ENCODE measurements around the gene LDB1. TPM values are rescaled to one million over a fixed set of nuclear protein-coding genes. Genes with fewer than 3 reads are reported as not detected.

The LDB1 gene
- total and polyA plus RNA-seq, 2 of the 13 experiments (the other 11 are each of a cell fraction or from before 2014, with no cell fraction given) = 17.2 to 45.5 TPM

GRCh38 chr10:102064868-102065560 is 55.2 kb downstream of the LDB1 start, which contains the start of gene HPS6 (continued):
- peak; percentile 54; the same call in 1 of the 2 replicates for TF ChIP-seq MLXIP (CRISPR knock-in tag; IDR thresholded peaks at IDR 0.05; ENCODE audit: borderline replicate concordance)
- 0 out of 2 replicates have a peak, but pooled peaks have one; percentile 58 for TF ChIP-seq BRF2 (CRISPR knock-in tag; IDR thresholded peaks at IDR 0.05)
- TF ChIP-seq ZNF501 (CRISPR knock-in tag; IDR thresholded peaks at IDR 0.05) = peak; percentile 67; the same call in 1 of the 2 replicates
- TF ChIP-seq ZNF792 (CRISPR knock-in tag; IDR thresholded peaks at IDR 0.05) = 0 out of 2 replicates have a peak, but pooled peaks have one; percentile 42
- TF ChIP-seq ELF3 (CRISPR knock-in tag; IDR thresholded peaks at IDR 0.05) = peak; percentile 53
- TF ChIP-seq ZNF605 (CRISPR knock-in tag; IDR thresholded peaks at IDR 0.05) = no peak
- TF ChIP-seq SRY (CRISPR knock-in tag; IDR thresholded peaks at IDR 0.05) = peak; percentile 78; the same call in 1 of the 2 replicates
- peak; percentile 25; the same call in 1 of the 2 replicates for TF ChIP-seq SMAD3 (CRISPR knock-in tag; IDR thresholded peaks at IDR 0.05)
- TF ChIP-seq ZBTB40 (IDR thresholded peaks at IDR 0.05) = no peak
- TF ChIP-seq ZBTB40 (CRISPR knock-in tag; IDR thresholded peaks at IDR 0.05) = peak; percentile 39; the same call in 1 of the 2 replicates
- TF ChIP-seq KDM4B (CRISPR knock-in tag; IDR thresholded peaks at IDR 0.05) = no peak
- peak; percentile 12; the same call in 1 of the 2 replicates for TF ChIP-seq TFE3 (CRISPR knock-in tag; IDR thresholded peaks at IDR 0.05)
- TF ChIP-seq IRX3 (CRISPR knock-in tag; IDR thresholded peaks at IDR 0.05; ENCODE audit: borderline replicate concordance, low read depth) = peak; percentile 34; the same call in 1 of the 2 replicates
